ENCODE measurements around the gene C18orf54.

Gene C18orf54

GRCh38 chr18:54411781-54412180 is 54.1 kb downstream of the C18orf54 start:
- Histone ChIP-seq H3K27ac (ENCODE audit: low read depth, low read length) (no peak overlapping the region), H3K4me3 (ENCODE audit: low read depth in 1 of 5, low read length in 5 of 5) (no peak overlapping the region)

GRCh38 chr18:54415086-54415485 is 57.4 kb downstream of the C18orf54 start:
- Histone ChIP-seq H3K9ac (ENCODE audit: low read length in 5 of 5) (no peak overlapping the region), H3K27ac (ENCODE audit: low read depth, low read length) (no peak overlapping the region), H3K36me3 (ENCODE audit: control insufficient read depth in 5 of 5, insufficient read depth in 5 of 5, low read length in 5 of 5) (no peaks in the 10 kb centered on the region)

More at GRCh38 chr18:54411781-54412180, 54.1 kb downstream of the C18orf54 start:
- Histone ChIP-seq H3K27me3 (ENCODE audit: control insufficient read depth in 5 of 5, insufficient read depth in 4 of 5, low read length in 5 of 5) (no peaks in the 10 kb centered on the region), H3K9me3 (ENCODE audit: control insufficient read depth in 5 of 5, low read length in 5 of 5) (no peaks in the 10 kb centered on the region), H3K9ac (ENCODE audit: low read length in 5 of 5) (no peak overlapping the region), H3K36me3 (ENCODE audit: control insufficient read depth in 5 of 5, insufficient read depth in 5 of 5, low read length in 5 of 5) (no peaks in the 10 kb centered on the region), H3K4me1 (ENCODE audit: control insufficient read depth in 5 of 5, insufficient read depth in 5 of 5, low read length in 5 of 5) (peaks cover 0 to 7% (median 3%) of the 10 kb centered on the region in 5 donors)

GRCh38 chr18:54416436-54416835 is 58.7 kb downstream of the C18orf54 start:
- Histone ChIP-seq H3K36me3 (ENCODE audit: control insufficient read depth in 5 of 5, insufficient read depth in 5 of 5, low read length in 5 of 5) (no peaks in the 10 kb centered on the region), H3K9ac (ENCODE audit: low read length in 5 of 5) (no peak overlapping the region), H3K9me3 (ENCODE audit: control insufficient read depth in 5 of 5, low read length in 5 of 5) (no peaks in the 10 kb centered on the region), H3K4me3 (ENCODE audit: low read depth in 1 of 5, low read length in 5 of 5) (no peak overlapping the region), H3K27ac (ENCODE audit: low read depth, low read length) (no peak overlapping the region), H3K4me1 (ENCODE audit: control insufficient read depth in 5 of 5, insufficient read depth in 5 of 5, low read length in 5 of 5) (peaks cover 0 to 10% (median 3%) of the 10 kb centered on the region in 5 donors), H3K27me3 (ENCODE audit: control insufficient read depth in 5 of 5, insufficient read depth in 4 of 5, low read length in 5 of 5) (no peaks in the 10 kb centered on the region)

More at GRCh38 chr18:54415086-54415485, 57.4 kb downstream of the C18orf54 start:
- H3K9me3 ChIP-seq (ENCODE audit: control insufficient read depth in 5 of 5, low read length in 5 of 5) = no peaks in the 10 kb centered on the region
- H3K27me3 ChIP-seq (ENCODE audit: control insufficient read depth in 5 of 5, insufficient read depth in 4 of 5, low read length in 5 of 5) = no peaks in the 10 kb centered on the region
- no peak overlapping the region for H3K4me3 ChIP-seq (ENCODE audit: low read depth in 1 of 5, low read length in 5 of 5)
- H3K4me1 ChIP-seq (ENCODE audit: control insufficient read depth in 5 of 5, insufficient read depth in 5 of 5, low read length in 5 of 5) = peaks cover 0 to 10% (median 3%) of the 10 kb centered on the region in 5 donors

DNA sequence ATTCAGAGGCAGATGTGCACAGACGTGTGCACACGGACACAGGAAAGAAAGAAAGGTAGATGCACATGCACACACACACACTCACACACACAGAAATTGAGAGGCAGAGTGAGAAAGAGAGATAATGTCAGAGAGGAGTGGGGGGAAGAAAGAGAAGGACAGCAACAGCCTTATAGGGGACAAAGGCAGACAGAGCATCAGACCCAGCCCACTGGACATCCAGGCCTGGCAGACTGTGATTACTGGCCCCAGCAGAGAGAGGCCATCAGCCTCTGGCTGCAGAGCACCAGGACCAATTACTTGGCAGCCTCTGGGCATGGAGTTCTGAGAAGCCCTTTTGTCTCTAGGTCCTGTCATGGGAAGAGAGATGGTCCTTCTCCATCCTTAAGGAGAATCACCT is 66.1 kb downstream of the C18orf54 start:
- Histone ChIP-seq H3K4me3 (ENCODE audit: low read depth in 1 of 5, low read length in 5 of 5) (no peak overlapping the region), H3K36me3 (ENCODE audit: control insufficient read depth in 5 of 5, insufficient read depth in 5 of 5, low read length in 5 of 5) (no peaks in the 10 kb centered on the region)

GRCh38 chr18:54426085-54426665 is 68.5 kb downstream of the C18orf54 start:
- Histone ChIP-seq H3K4me3 (ENCODE audit: low read depth in 1 of 5, low read length in 5 of 5) (no peak overlapping the region), H3K27ac (ENCODE audit: low read depth, low read length) (no peak overlapping the region), H3K4me1 (ENCODE audit: control insufficient read depth in 5 of 5, insufficient read depth in 5 of 5, low read length in 5 of 5) (no peaks in the 10 kb centered on the region), H3K36me3 (ENCODE audit: control insufficient read depth in 5 of 5, insufficient read depth in 5 of 5, low read length in 5 of 5) (no peaks in the 10 kb centered on the region), H3K27me3 (ENCODE audit: control insufficient read depth in 5 of 5, insufficient read depth in 4 of 5, low read length in 5 of 5) (no peaks in the 10 kb centered on the region), H3K9me3 (ENCODE audit: control insufficient read depth in 5 of 5, low read length in 5 of 5) (no peaks in the 10 kb centered on the region), H3K9ac (ENCODE audit: low read length in 5 of 5) (no peak overlapping the region)

More for the DNA sequence above, 66.1 kb downstream of the C18orf54 start:
- no peaks in the 10 kb centered on the region for H3K9me3 ChIP-seq (ENCODE audit: control insufficient read depth in 5 of 5, low read length in 5 of 5)
- no peak overlapping the region for H3K27ac ChIP-seq (ENCODE audit: low read depth, low read length)
- H3K27me3 ChIP-seq (ENCODE audit: control insufficient read depth in 5 of 5, insufficient read depth in 4 of 5, low read length in 5 of 5) = no peaks in the 10 kb centered on the region
- no peaks in the 10 kb centered on the region for H3K4me1 ChIP-seq (ENCODE audit: control insufficient read depth in 5 of 5, insufficient read depth in 5 of 5, low read length in 5 of 5)
- no peak overlapping the region for H3K9ac ChIP-seq (ENCODE audit: low read length in 5 of 5)

Measured in subcutaneous abdominal adipose tissue (tissue), 5 donors.